ENCODE data around the gene EIF1AY. TPM values are rescaled to one million over a fixed set of nuclear protein-coding genes. Genes with fewer than 3 reads are reported as not detected.
"Not testable (repeated sequence)": the region's sequence is repeated elsewhere in the genome, so short reads cannot be mapped to it uniquely, and the experiment has no call there.

EIF1AY gene
- total RNA-seq, 1 donor from 2014 or later = 21.6 TPM

GRCh38 chrY:20549289-20549688 is 26.3 kb upstream of the EIF1AY start:
- no peaks in the 10 kb centered on the region for H3K36me3 ChIP-seq (ENCODE audit: control insufficient read depth, insufficient read depth, low read length)
- DNase-seq (ENCODE audit: low read depth) (no peak), FAIRE-seq (no peak)
- H3K27me3 ChIP-seq (ENCODE audit: control insufficient read depth, insufficient read depth, low read length) = no peaks in the 10 kb centered on the region
- TF ChIP-seq CTCF (IDR thresholded peaks at IDR 0.05; ENCODE audit: insufficient read depth, low read length, severe bottlenecking) = no peak
- no peak overlapping the region for H3K4me3 ChIP-seq (ENCODE audit: low read depth, low read length)

- FAIRE-seq (no peak), DNase-seq (ENCODE audit: low read depth) (no peak)
- no peaks in the 10 kb centered on the region for H3K36me3 ChIP-seq (ENCODE audit: control insufficient read depth, insufficient read depth, low read length)
- TF ChIP-seq CTCF (IDR thresholded peaks at IDR 0.05; ENCODE audit: insufficient read depth, low read length, severe bottlenecking) = no peak
- H3K27me3 ChIP-seq (ENCODE audit: control insufficient read depth, insufficient read depth, low read length) = no peaks in the 10 kb centered on the region
- no peak overlapping the region for H3K4me3 ChIP-seq (ENCODE audit: low read depth, low read length)
Observed at GRCh38 chrY:20551840-20552239, 23.7 kb upstream of the EIF1AY start.

- H3K27me3 ChIP-seq (ENCODE audit: control insufficient read depth, insufficient read depth, low read length); H3K36me3 ChIP-seq (ENCODE audit: control insufficient read depth, insufficient read depth, low read length); H3K4me3 ChIP-seq (ENCODE audit: low read depth, low read length); FAIRE-seq; DNase-seq (ENCODE audit: low read depth): not testable (repeated sequence)
Observed at GRCh38 chrY:20552764-20553323, 22.7 kb upstream of the EIF1AY start.

- Histone ChIP-seq H3K27me3 (ENCODE audit: control insufficient read depth, insufficient read depth, low read length) (no peaks in the 10 kb centered on the region), H3K36me3 (ENCODE audit: control insufficient read depth, insufficient read depth, low read length) (no peaks in the 10 kb centered on the region), H3K4me3 (ENCODE audit: low read depth, low read length) (no peak overlapping the region)
- no peak for FAIRE-seq
- no peak for TF ChIP-seq CTCF (IDR thresholded peaks at IDR 0.05; ENCODE audit: insufficient read depth, low read length, severe bottlenecking)
- DNase-seq (ENCODE audit: low read depth) = no peak
Observed at GRCh38 chrY:20555820-20556219, 19.8 kb upstream of the EIF1AY start.

GRCh38 chrY:20558677-20559076 is 16.9 kb upstream of the EIF1AY start:
- Histone ChIP-seq H3K27me3 (ENCODE audit: control insufficient read depth, insufficient read depth, low read length) (no peaks in the 10 kb centered on the region), H3K4me3 (ENCODE audit: low read depth, low read length) (no peak overlapping the region), H3K36me3 (ENCODE audit: control insufficient read depth, insufficient read depth, low read length) (no peaks in the 10 kb centered on the region)
- peak; percentile 28 for TF ChIP-seq CTCF (IDR thresholded peaks at IDR 0.05; ENCODE audit: insufficient read depth, low read length, severe bottlenecking)
- peak; percentile 29 for DNase-seq (ENCODE audit: low read depth)
- no peak for FAIRE-seq

- no peak for DNase-seq (ENCODE audit: low read depth)
- H3K4me3 ChIP-seq (ENCODE audit: low read depth, low read length) = no peak overlapping the region
- TF ChIP-seq CTCF (IDR thresholded peaks at IDR 0.05; ENCODE audit: insufficient read depth, low read length, severe bottlenecking) = no peak
- no peak for FAIRE-seq
- H3K36me3 ChIP-seq (ENCODE audit: control insufficient read depth, insufficient read depth, low read length) = no peaks in the 10 kb centered on the region
- no peaks in the 10 kb centered on the region for H3K27me3 ChIP-seq (ENCODE audit: control insufficient read depth, insufficient read depth, low read length)
Observed at GRCh38 chrY:20559873-20560512, 15.6 kb upstream of the EIF1AY start.
